ENCODE measurements around the gene RALGPS2.

DNA sequence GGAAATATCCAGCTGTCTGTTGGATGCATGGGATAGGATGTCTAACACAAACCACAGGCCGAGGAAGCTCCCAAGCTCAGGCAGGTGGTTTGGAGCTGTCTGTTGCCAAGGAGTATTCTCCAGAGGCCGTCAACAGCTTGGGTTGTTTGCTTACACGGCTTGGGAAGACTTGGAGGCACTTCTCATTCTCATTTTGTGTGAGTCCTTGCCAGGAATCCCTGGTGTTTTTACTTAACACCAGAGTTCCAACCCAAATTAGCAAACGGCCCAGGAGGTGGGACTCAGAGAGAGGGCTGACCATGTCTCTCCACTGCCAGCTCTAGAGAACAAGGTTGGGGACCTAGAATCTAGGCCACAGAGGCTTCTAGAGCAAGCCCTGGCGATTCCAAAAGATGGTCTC lies 228.0 kb downstream of the RALGPS2 start:
- TF ChIP-seq POLR2AphosphoS5 (IDR thresholded peaks at IDR 0.05; ENCODE audit: low read depth, low read length), result no peak
- TF ChIP-seq, protein P1, sequence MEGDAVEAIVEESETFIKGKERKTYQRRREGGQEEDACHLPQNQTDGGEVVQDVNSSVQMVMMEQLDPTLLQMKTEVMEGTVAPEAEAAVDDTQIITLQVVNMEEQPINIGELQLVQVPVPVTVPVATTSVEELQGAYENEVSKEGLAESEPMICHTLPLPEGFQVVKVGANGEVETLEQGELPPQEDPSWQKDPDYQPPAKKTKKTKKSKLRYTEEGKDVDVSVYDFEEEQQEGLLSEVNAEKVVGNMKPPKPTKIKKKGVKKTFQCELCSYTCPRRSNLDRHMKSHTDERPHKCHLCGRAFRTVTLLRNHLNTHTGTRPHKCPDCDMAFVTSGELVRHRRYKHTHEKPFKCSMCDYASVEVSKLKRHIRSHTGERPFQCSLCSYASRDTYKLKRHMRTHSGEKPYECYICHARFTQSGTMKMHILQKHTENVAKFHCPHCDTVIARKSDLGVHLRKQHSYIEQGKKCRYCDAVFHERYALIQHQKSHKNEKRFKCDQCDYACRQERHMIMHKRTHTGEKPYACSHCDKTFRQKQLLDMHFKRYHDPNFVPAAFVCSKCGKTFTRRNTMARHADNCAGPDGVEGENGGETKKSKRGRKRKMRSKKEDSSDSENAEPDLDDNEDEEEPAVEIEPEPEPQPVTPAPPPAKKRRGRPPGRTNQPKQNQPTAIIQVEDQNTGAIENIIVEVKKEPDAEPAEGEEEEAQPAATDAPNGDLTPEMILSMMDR (IDR thresholded peaks at IDR 0.05), result no peak
- TF ChIP-seq RCOR1 (IDR thresholded peaks at IDR 0.05; ENCODE audit: low read length), result no peak
- TF ChIP-seq RAD21 (IDR thresholded peaks at IDR 0.05; ENCODE audit: low read length), result no peak
- TF ChIP-seq, protein P2, sequence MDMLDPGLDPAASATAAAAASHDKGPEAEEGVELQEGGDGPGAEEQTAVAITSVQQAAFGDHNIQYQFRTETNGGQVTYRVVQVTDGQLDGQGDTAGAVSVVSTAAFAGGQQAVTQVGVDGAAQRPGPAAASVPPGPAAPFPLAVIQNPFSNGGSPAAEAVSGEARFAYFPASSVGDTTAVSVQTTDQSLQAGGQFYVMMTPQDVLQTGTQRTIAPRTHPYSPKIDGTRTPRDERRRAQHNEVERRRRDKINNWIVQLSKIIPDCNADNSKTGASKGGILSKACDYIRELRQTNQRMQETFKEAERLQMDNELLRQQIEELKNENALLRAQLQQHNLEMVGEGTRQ (IDR thresholded peaks at IDR 0.05; ENCODE audit: borderline replicate concordance, low read depth, low read length), result no peak
- TF ChIP-seq YY1 (IDR thresholded peaks at IDR 0.05; ENCODE audit: low read depth), result no peak
- TF ChIP-seq SMC3 (IDR thresholded peaks at IDR 0.05; ENCODE audit: low read depth, low read length), result no peak
- no peak for TF ChIP-seq MEF2A (IDR thresholded peaks at IDR 0.05; ENCODE audit: borderline replicate concordance, low read depth)
- no peak for TF ChIP-seq TCF12 (IDR thresholded peaks at IDR 0.05)
- TF ChIP-seq EP300 (IDR thresholded peaks at IDR 0.05; ENCODE audit: borderline replicate concordance in 1 of 2, low read depth in 1 of 2, low read length in 1 of 2), result no peak
- TF ChIP-seq FOXJ3 (CRISPR knock-in tag; IDR thresholded peaks at IDR 0.05), result no peak
- TF ChIP-seq JUND (IDR thresholded peaks at IDR 0.05), result no peak
- no peak for TF ChIP-seq TEAD4 (IDR thresholded peaks at IDR 0.05; ENCODE audit: borderline replicate concordance, insufficient read depth)
- TF ChIP-seq, protein P3, sequence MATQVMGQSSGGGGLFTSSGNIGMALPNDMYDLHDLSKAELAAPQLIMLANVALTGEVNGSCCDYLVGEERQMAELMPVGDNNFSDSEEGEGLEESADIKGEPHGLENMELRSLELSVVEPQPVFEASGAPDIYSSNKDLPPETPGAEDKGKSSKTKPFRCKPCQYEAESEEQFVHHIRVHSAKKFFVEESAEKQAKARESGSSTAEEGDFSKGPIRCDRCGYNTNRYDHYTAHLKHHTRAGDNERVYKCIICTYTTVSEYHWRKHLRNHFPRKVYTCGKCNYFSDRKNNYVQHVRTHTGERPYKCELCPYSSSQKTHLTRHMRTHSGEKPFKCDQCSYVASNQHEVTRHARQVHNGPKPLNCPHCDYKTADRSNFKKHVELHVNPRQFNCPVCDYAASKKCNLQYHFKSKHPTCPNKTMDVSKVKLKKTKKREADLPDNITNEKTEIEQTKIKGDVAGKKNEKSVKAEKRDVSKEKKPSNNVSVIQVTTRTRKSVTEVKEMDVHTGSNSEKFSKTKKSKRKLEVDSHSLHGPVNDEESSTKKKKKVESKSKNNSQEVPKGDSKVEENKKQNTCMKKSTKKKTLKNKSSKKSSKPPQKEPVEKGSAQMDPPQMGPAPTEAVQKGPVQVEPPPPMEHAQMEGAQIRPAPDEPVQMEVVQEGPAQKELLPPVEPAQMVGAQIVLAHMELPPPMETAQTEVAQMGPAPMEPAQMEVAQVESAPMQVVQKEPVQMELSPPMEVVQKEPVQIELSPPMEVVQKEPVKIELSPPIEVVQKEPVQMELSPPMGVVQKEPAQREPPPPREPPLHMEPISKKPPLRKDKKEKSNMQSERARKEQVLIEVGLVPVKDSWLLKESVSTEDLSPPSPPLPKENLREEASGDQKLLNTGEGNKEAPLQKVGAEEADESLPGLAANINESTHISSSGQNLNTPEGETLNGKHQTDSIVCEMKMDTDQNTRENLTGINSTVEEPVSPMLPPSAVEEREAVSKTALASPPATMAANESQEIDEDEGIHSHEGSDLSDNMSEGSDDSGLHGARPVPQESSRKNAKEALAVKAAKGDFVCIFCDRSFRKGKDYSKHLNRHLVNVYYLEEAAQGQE (IDR thresholded peaks at IDR 0.05; ENCODE audit: low read depth, low read length), result no peak
